Loucy (cell line): ENCODE measurements around the gene EIF4G3.
"Not testable (repeated sequence)": the region's sequence is repeated elsewhere in the genome, so short reads cannot be mapped to it uniquely, and the experiment has no call there.

Experiments used
- H2AFZ ChIP-seq: fragments of 200-600 bp; sonication (generic); 2 replicates; pipeline ENCODE4 v1.6.0; 2016; ENCODE audit warnings: antibody characterized with exemption, mild to moderate bottlenecking, low read length, moderate library complexity
- H3F3A ChIP-seq: fragments of 200-600 bp; 2 replicates; pipeline ENCODE4 v1.6.0; 2016; ENCODE audit warnings: antibody characterized with exemption, low read depth, mild to moderate bottlenecking
- H3K27me3 ChIP-seq: fragments of 200-600 bp; sonication (generic); 2 replicates; pipeline ENCODE4 v1.6.1; 2014; ENCODE audit warnings: low read length, mild to moderate bottlenecking; ENCODE audit not compliant: insufficient read depth, poor library complexity, severe bottlenecking
- H3K36me3 ChIP-seq: fragments of 200-600 bp; sonication (generic); 2 replicates; pipeline ENCODE4 v1.6.1; 2016; ENCODE audit warnings: low read length; ENCODE audit not compliant: insufficient read depth
- H3K4me1 ChIP-seq: fragments of 200-600 bp; sonication (generic); 2 replicates; pipeline ENCODE4 v1.5.1; 2014; ENCODE audit warnings: low read length, mild to moderate bottlenecking; ENCODE audit not compliant: insufficient read depth, poor library complexity, severe bottlenecking
- H3K4me2 ChIP-seq: fragments of 200-600 bp; sonication (generic); 2 replicates; pipeline ENCODE4 v1.6.0; 2014; ENCODE audit warnings: antibody characterized with exemption, low read length, low read depth, mild to moderate bottlenecking; ENCODE audit not compliant: poor library complexity, severe bottlenecking
- H3K4me3 ChIP-seq: fragments of 200-600 bp; sonication (generic); 2 replicates; pipeline ENCODE4 v1.5.1; 2014; ENCODE audit warnings: low read length, mild to moderate bottlenecking, mixed read lengths; ENCODE audit not compliant: poor library complexity, severe bottlenecking
- H3K79me2 ChIP-seq: fragments of 200-600 bp; sonication (generic); 2 replicates; pipeline ENCODE4 v1.6.1; 2014; ENCODE audit warnings: low read length; ENCODE audit not compliant: insufficient read depth
- H3K9ac ChIP-seq: fragments of 200-600 bp; sonication (generic); 2 replicates; pipeline ENCODE4 v1.6.0; 2014; ENCODE audit warnings: mild to moderate bottlenecking, low read depth, low read length, moderate library complexity; ENCODE audit not compliant: poor library complexity, severe bottlenecking
- H3K9me2 ChIP-seq: fragments of 200-600 bp; sonication (generic); replicated peaks from 2 replicates; pipeline ENCODE4 v1.6.1; 2016; ENCODE audit warnings: low read depth, low read length, mixed read lengths
- H3K9me3 ChIP-seq: fragments of 200-600 bp; sonication (generic); 2 replicates; pipeline ENCODE4 v1.6.1; 2014; ENCODE audit warnings: mild to moderate bottlenecking, antibody characterized with exemption, low read length, low read depth; ENCODE audit not compliant: insufficient read depth
- H4K20me1 ChIP-seq: fragments of 200-600 bp; sonication (generic); 2 replicates; pipeline ENCODE4 v1.6.0; 2014; ENCODE audit warnings: antibody characterized with exemption, low read length, mild to moderate bottlenecking; ENCODE audit not compliant: insufficient read depth, poor library complexity, severe bottlenecking
- EZH2phosphoT487 ChIP-seq: fragments of 200-600 bp; IDR thresholded peaks from 2 replicates; pipeline ENCODE4 v1.6.1; 2018; ENCODE audit warnings: antibody characterized with exemption, mild to moderate bottlenecking, moderate library complexity, borderline replicate concordance
- TF ChIP-seq, protein P1 (sequence below): fragments of 200-600 bp; sonication (generic); conservative IDR thresholded peaks from 2 replicates; pipeline ENCODE4 v1.5.1; 2014; ENCODE audit warnings: mild to moderate bottlenecking, antibody characterized with exemption, low read length

Gene EIF4G3

GRCh38 chr1:21184276-21184675 is 7.6 kb upstream of the EIF4G3 start:
- Histone ChIP-seq H3K4me2 (no peak overlapping the region), H3K9me3 (no peaks in the 10 kb centered on the region)

DNA sequence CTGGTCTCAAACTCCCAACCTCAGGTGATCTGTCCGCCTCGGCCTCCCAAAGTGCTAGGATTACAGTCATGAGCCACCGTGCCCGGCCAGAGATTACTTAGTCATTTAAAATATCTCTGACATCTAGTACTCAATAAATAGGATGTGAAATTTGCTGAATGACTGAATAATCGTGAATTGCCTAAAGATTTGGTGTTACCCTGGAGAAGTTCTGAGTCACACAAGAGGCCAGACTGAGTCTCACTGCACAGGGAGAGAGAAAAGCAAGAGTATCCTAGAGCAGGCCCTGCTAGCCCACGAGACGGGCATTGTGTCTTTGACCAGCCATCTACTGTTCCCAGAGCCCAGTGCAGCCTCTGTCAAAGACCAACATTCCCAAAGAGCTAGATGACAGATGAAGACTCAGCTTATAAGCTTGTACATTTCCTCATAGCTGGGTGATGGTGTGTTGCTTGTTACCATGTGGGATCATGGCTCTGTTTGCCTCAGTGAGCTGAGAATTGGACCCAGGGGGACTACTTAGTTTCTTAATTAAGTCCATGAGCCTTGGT is 5.6 kb upstream of the EIF4G3 start:
- H3K27me3 ChIP-seq: no peaks in the 10 kb centered on the region
- H3K9me2 ChIP-seq: no peaks in the 10 kb centered on the region
- H3K36me3 ChIP-seq: no peaks in the 10 kb centered on the region
- no peak overlapping the region for H3K4me3 ChIP-seq
- H3K9ac ChIP-seq: no peak overlapping the region
- H3K4me2 ChIP-seq: no peak overlapping the region
- TF ChIP-seq, protein P1, sequence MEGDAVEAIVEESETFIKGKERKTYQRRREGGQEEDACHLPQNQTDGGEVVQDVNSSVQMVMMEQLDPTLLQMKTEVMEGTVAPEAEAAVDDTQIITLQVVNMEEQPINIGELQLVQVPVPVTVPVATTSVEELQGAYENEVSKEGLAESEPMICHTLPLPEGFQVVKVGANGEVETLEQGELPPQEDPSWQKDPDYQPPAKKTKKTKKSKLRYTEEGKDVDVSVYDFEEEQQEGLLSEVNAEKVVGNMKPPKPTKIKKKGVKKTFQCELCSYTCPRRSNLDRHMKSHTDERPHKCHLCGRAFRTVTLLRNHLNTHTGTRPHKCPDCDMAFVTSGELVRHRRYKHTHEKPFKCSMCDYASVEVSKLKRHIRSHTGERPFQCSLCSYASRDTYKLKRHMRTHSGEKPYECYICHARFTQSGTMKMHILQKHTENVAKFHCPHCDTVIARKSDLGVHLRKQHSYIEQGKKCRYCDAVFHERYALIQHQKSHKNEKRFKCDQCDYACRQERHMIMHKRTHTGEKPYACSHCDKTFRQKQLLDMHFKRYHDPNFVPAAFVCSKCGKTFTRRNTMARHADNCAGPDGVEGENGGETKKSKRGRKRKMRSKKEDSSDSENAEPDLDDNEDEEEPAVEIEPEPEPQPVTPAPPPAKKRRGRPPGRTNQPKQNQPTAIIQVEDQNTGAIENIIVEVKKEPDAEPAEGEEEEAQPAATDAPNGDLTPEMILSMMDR: no peak
- no peak for TF ChIP-seq EZH2phosphoT487
- H4K20me1 ChIP-seq: no peaks in the 10 kb centered on the region
- no peak overlapping the region for H2AFZ ChIP-seq
- H3F3A ChIP-seq: no peaks in the 10 kb centered on the region
- H3K4me1 ChIP-seq: no peaks in the 10 kb centered on the region
- no peaks in the 10 kb centered on the region for H3K79me2 ChIP-seq
- H3K9me3 ChIP-seq: no peaks in the 10 kb centered on the region

More at GRCh38 chr1:21184276-21184675, 7.6 kb upstream of the EIF4G3 start:
- H3K4me1 ChIP-seq: no peaks in the 10 kb centered on the region
- H3K9ac ChIP-seq: no peak overlapping the region
- H3K79me2 ChIP-seq: no peaks in the 10 kb centered on the region
- H3K9me2 ChIP-seq: no peaks in the 10 kb centered on the region
- no peak overlapping the region for H3K4me3 ChIP-seq
- no peak for TF ChIP-seq EZH2phosphoT487
- TF ChIP-seq, protein P1: no peak
- no peaks in the 10 kb centered on the region for H3K27me3 ChIP-seq
- H2AFZ ChIP-seq: no peak overlapping the region
- no peaks in the 10 kb centered on the region for H4K20me1 ChIP-seq
- no peaks in the 10 kb centered on the region for H3K36me3 ChIP-seq
- H3F3A ChIP-seq: no peaks in the 10 kb centered on the region

GRCh38 chr1:21178271-21178670 is 1.6 kb upstream of the EIF4G3 start:
- Histone ChIP-seq H3K79me2 (peaks cover 27% of the 10 kb centered on the region), H4K20me1 (peaks cover 27% of the 10 kb centered on the region), H3K4me1 (peaks cover 21% of the 10 kb centered on the region)
- not testable (repeated sequence) for H3K27me3 ChIP-seq, H3K36me3 ChIP-seq, H3K9me2 ChIP-seq, H3F3A ChIP-seq, H2AFZ ChIP-seq, H3K4me2 ChIP-seq, H3K4me3 ChIP-seq, H3K9me3 ChIP-seq, H3K9ac ChIP-seq
